ENCODE results near the gene MTREX. TPM values are rescaled to one million over a fixed set of nuclear protein-coding genes. Genes with fewer than 3 reads are reported as not detected.

Gene MTREX
- total RNA-seq, 3 donors from 2014 or later = 52.5 to 63.3 (median 57.8) TPM

- no peak for ATAC-seq
- peaks cover 5% of the 10 kb centered on the region for H3K4me1 ChIP-seq (ENCODE audit: low read depth)
- no peak for TF ChIP-seq CTCF (IDR thresholded peaks at IDR 0.05)
- H3K36me3 ChIP-seq (ENCODE audit: low read depth) = no peaks in the 10 kb centered on the region
- DNase-seq = no peak
- intact Hi-C loops (cut with DNase I, micrococcal nuclease) = no loop called here
- H3K4me3 ChIP-seq = no peak overlapping the region
- H3K9me3 ChIP-seq = no peaks in the 10 kb centered on the region
Measured at GRCh38 chr5:55453211-55453610, 145.4 kb downstream of the MTREX start.

- H3K36me3 ChIP-seq (ENCODE audit: low read depth) = no peaks in the 10 kb centered on the region
- no peaks in the 10 kb centered on the region for H3K9me3 ChIP-seq
- ATAC-seq (no peak), DNase-seq (no peak)
- intact Hi-C loops (cut with DNase I, micrococcal nuclease) = no loop called here
- peaks cover 5% of the 10 kb centered on the region for H3K4me1 ChIP-seq (ENCODE audit: low read depth)
- H3K4me3 ChIP-seq = no peak overlapping the region
- no peak for TF ChIP-seq CTCF (IDR thresholded peaks at IDR 0.05)
Measured at GRCh38 chr5:55454282-55454681, 146.5 kb downstream of the MTREX start.

- TF ChIP-seq CTCF (IDR thresholded peaks at IDR 0.05) = no peak
- no peak for DNase-seq
- ATAC-seq = no peak
- peaks cover 5% of the 10 kb centered on the region for H3K4me1 ChIP-seq (ENCODE audit: low read depth)
- no peak overlapping the region for H3K4me3 ChIP-seq
- intact Hi-C loops (cut with DNase I, micrococcal nuclease) = no loop called here
- no peaks in the 10 kb centered on the region for H3K9me3 ChIP-seq
- no peaks in the 10 kb centered on the region for H3K36me3 ChIP-seq (ENCODE audit: low read depth)
Measured at GRCh38 chr5:55456216-55456895, 148.6 kb downstream of the MTREX start.

GRCh38 chr5:55459572-55459971, 151.8 kb downstream of the MTREX start:
- no peak for ATAC-seq
- no peak for TF ChIP-seq CTCF (IDR thresholded peaks at IDR 0.05)
- intact Hi-C loops (cut with DNase I, micrococcal nuclease) = no loop called here

GRCh38 chr5:55463613-55464012, 155.8 kb downstream of the MTREX start:
- Histone ChIP-seq H3K4me3 (no peak overlapping the region), H3K9me3 (no peaks in the 10 kb centered on the region), H3K4me1 (ENCODE audit: low read depth) (peaks cover 16% of the 10 kb centered on the region), H3K36me3 (ENCODE audit: low read depth) (no peaks in the 10 kb centered on the region)
- no peak for DNase-seq
- TF ChIP-seq CTCF (IDR thresholded peaks at IDR 0.05) = no peak
- no peak for ATAC-seq
- intact Hi-C loops (cut with DNase I, micrococcal nuclease) = no loop called here

More at GRCh38 chr5:55459572-55459971, 151.8 kb downstream of the MTREX start:
- Histone ChIP-seq H3K9me3 (no peaks in the 10 kb centered on the region), H3K36me3 (ENCODE audit: low read depth) (no peaks in the 10 kb centered on the region), H3K4me1 (ENCODE audit: low read depth) (peaks cover 3% of the 10 kb centered on the region), H3K4me3 (no peak overlapping the region)
- DNase-seq = no peak

All from mucosa of descending colon (tissue), 3 donors.